Activated CD4-positive, alpha-beta T cell treated with anti-CD3 and anti-CD28 coated beads for 36 hours (primary cell): ENCODE measurements around the gene PCK2. TPM values are rescaled to one million over a fixed set of nuclear protein-coding genes. Genes with fewer than 3 reads are reported as not detected.
"Not testable (repeated sequence)": the region's sequence is repeated elsewhere in the genome, so short reads cannot be mapped to it uniquely, and the experiment has no call there.

Source experiments
- ATAC-seq: fragments of 200-7000 bp; cut with Tn5 transposase; one replicate; pipeline ENCODE4 v1.10.0; 2021; ENCODE audit warnings: mild to moderate bottlenecking, moderate library complexity
- CTCF ChIA-PET: fragments of 350-600 bp; sonication (Branson Sonifier 250); formaldehyde crosslinking; loops from one replicate; lab custom pipeline; 2021; ENCODE audit warnings: antibody characterized with exemption; lab: Charles Lee
- POLR2A ChIA-PET: fragments of 350-600 bp; sonication (Branson Sonifier 250); formaldehyde crosslinking; loops from one replicate; lab custom pipeline; 2021; ENCODE audit warnings: antibody characterized with exemption, inconsistent platforms; lab: Charles Lee
- DNase-seq: peaks from one replicate; pipeline ENCODE4 v3.0.0-alpha.2; 2020
- H3K27ac Mint-ChIP-seq: one replicate; pipeline ENCODE4 v1.8.0; 2021; ENCODE audit warnings: mixed read lengths
- H3K27me3 Mint-ChIP-seq: one replicate; pipeline ENCODE4 v1.8.0; 2021; ENCODE audit warnings: mixed read lengths
- H3K36me3 Mint-ChIP-seq: one replicate; pipeline ENCODE4 v1.8.0; 2021; ENCODE audit warnings: low read depth, mixed read lengths
- H3K4me1 Mint-ChIP-seq: one replicate; pipeline ENCODE4 v1.8.0; 2021; ENCODE audit warnings: mixed read lengths
- H3K4me3 Mint-ChIP-seq: one replicate; pipeline ENCODE4 v1.8.0; 2021; ENCODE audit warnings: mild to moderate bottlenecking, moderate library complexity, mixed read lengths
- H3K9me3 Mint-ChIP-seq: one replicate; pipeline ENCODE4 v1.8.0; 2021; ENCODE audit warnings: low read depth, mixed read lengths
- intact Hi-C, 2 experiments: fragments of 100-400 bp; cut with DNase I in 1 of 2; cut with micrococcal nuclease in 1 of 2; formaldehyde crosslinking; loops; one replicate each; pipeline versions ENCODE4 v1.14.2 to v1.15.1; 2022 to 2024; cut with DNase I, micrococcal nuclease
- total RNA-seq, 2 experiments: library from RNA; stranded (reverse); gene quantifications; one replicate each; pipeline ENCODE4 v1.2.3, GENCODE V29; 2021

The PCK2 gene
- total RNA-seq, 2 experiments from 2014 or later, result 101 to 115 TPM

DNA sequence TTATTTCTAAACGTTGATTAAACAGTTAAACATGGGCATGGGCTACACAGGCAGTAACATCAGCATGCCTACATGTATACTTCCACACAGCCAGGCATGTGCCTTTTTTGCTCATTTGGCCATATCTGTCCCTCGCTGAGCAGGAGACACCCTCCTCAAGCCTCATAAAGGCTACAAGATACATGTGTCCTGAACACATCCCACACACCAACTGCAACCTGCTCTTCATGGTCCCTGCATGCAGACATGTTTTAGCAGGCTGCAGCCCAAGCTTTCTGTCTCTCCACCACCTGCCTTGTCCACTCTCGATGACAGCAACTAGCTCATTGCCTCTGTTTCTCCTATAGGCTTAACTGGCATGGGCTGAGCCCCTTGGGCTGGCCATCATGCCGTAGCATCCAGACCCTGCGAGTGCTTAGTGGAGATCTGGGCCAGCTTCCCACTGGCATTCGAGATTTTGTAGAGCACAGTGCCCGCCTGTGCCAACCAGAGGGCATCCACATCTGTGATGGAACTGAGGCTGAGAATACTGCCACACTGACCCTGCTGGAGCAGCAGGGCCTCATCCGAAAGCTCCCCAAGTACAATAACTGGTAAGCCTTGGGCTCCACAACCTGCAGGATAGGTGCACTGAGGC lies 2.6 kb downstream of the PCK2 start:
- Mint-ChIP-seq H3K4me3 (peak overlapping the region; percentile 49), H3K4me1 (peaks cover 22% of the 10 kb centered on the region), H3K9me3 (no peaks in the 10 kb centered on the region), H3K27me3 (no peaks in the 10 kb centered on the region), H3K27ac (peak overlapping the region; percentile 53), H3K36me3 (peaks cover 46% of the 10 kb centered on the region)
- intact Hi-C loops, result no loop called here
- ChIA-PET POLR2A (interaction anchor here (0.6 kb wide), 1 partner anchor 555 kb away, joined by 3 read pairs; no protein-coding TSS in a partner anchor), CTCF (interaction anchor here (0.6 to 12.4 kb wide), 3 partner anchors 11 to 40 kb away, joined by 3 to 189 read pairs (median 124); no protein-coding TSS in a partner anchor)
- DNase-seq (no peak), ATAC-seq (no peak)

DNA sequence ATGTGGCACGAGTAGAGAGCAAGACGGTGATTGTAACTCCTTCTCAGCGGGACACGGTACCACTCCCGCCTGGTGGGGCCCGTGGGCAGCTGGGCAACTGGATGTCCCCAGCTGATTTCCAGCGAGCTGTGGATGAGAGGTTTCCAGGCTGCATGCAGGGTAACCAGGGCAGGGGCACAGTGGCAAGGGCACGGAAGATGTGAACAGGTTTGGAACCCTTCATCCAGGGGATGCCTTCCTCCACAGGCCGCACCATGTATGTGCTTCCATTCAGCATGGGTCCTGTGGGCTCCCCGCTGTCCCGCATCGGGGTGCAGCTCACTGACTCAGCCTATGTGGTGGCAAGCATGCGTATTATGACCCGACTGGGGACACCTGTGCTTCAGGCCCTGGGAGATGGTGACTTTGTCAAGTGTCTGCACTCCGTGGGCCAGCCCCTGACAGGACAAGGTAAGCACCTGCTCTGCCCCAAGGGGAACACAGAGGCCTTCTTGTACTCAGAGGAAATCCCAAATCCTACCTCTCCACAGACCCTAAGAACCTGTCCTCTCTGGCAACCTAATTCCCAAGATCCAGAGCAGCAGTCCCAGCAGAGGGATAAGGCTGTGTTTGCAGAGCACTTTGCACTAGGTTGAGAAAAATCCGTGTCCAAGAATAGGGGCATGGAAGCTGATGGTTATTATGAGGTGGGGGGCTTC lies 4.3 kb downstream of the PCK2 start:
- H3K27me3 Mint-ChIP-seq, result no peaks in the 10 kb centered on the region
- POLR2A ChIA-PET, result no interaction called here
- no peak overlapping the region for H3K27ac Mint-ChIP-seq
- no peak for ATAC-seq
- H3K4me3 Mint-ChIP-seq, result no peak overlapping the region
- H3K9me3 Mint-ChIP-seq, result no peaks in the 10 kb centered on the region
- H3K36me3 Mint-ChIP-seq, result peaks cover 59% of the 10 kb centered on the region
- peaks cover 18% of the 10 kb centered on the region for H3K4me1 Mint-ChIP-seq
- no peak for DNase-seq
- CTCF ChIA-PET, result interaction anchor here (12.4 kb wide), 1 partner anchor 9 kb away, joined by 189 read pairs; no protein-coding TSS in a partner anchor
- intact Hi-C loops, result no loop called here

DNA sequence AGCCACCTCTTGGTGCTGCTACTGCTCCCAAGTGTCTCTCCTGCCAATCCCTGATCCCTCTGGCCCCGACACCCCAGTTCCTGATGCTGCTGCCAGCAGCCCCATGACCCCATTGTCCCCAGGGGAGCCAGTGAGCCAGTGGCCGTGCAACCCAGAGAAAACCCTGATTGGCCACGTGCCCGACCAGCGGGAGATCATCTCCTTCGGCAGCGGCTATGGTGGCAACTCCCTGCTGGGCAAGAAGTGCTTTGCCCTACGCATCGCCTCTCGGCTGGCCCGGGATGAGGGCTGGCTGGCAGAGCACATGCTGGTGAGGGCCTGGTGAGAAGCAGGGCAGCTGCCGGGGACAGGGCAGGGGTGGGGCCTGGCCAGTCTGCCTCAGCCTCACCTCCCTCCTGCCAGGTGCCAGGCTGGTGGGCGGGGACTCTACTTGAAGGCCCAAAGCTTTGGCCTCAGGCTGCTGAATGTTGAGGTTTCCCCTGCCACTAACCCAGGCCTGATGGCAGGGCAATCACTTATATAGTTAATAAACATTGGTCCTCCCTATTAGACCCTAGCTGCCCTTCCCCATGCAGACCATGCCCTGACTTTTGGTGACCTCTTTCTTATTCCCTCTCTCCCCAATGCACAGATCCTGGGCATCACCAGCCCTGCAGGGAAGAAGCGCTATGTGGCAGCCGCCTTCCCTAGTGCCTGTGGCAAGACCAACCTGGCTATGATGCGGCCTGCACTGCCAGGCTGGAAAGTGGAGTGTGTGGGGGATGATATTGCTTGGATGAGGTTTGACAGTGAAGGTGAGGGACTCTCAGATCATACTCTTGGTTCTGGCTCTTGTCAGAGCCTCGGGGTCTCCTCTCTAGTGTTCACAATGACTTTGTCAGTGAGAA lies 5.1 kb downstream of the PCK2 start:
- ATAC-seq, result no peak
- no peaks in the 10 kb centered on the region for H3K27me3 Mint-ChIP-seq
- H3K4me1 Mint-ChIP-seq, result peaks cover 14% of the 10 kb centered on the region
- no peak overlapping the region for H3K27ac Mint-ChIP-seq
- no peak for DNase-seq
- no peak overlapping the region for H3K4me3 Mint-ChIP-seq
- H3K9me3 Mint-ChIP-seq, result no peaks in the 10 kb centered on the region
- H3K36me3 Mint-ChIP-seq, result peaks cover 63% of the 10 kb centered on the region
- ChIA-PET CTCF (interaction anchor here (12.4 kb wide), 1 partner anchor 8 kb away, joined by 189 read pairs; no protein-coding TSS in a partner anchor), POLR2A (no interaction called here)
- intact Hi-C loops, result no loop called here

DNA sequence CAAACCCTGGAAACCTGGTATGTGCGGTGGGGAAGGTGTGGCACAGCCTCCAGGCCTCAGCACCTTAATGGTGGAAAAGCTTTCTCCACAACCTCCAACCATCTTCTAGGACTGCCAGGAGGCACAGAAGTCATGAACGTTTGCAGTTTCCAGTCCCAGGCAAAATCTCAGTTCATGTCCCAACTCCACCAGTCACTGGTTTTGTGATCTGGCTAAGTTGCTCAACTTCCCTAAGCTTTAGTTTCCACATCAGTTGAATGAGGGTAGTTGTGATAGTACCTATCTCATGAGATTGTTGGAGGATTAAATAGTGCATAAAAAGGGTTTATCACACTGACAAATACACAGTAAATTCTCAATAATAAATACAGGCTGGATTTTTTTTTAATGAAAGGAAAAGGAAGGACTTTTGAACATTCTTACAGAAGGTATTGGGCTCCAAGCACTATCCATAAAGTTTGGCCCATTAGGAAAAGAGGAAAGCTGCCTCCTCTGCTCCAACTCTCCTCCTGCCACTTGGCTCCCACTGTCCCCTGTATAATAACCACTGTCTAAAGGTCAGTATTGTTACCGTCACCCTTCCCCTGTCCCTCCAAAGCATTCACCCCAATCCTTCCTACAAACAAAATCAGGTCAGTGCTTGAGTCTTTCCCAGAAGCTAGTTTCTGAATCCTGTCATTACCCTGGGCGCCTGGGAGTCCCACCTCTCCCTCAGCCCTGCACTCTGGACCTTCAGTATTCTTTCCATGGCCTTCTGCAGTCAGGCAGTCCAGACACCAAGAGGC lies 6.3 kb downstream of the PCK2 start:
- no peak overlapping the region for H3K27ac Mint-ChIP-seq
- no peak overlapping the region for H3K4me3 Mint-ChIP-seq
- H3K27me3 Mint-ChIP-seq, result no peaks in the 10 kb centered on the region
- POLR2A ChIA-PET, result no interaction called here
- CTCF ChIA-PET, result interaction anchor here (0.7 to 12.4 kb wide), 3 partner anchors 7 to 14 kb away, joined by 3 to 189 read pairs (median 4); no protein-coding TSS in a partner anchor
- DNase-seq, result no peak
- no peaks in the 10 kb centered on the region for H3K9me3 Mint-ChIP-seq
- intact Hi-C loops, result no loop called here
- ATAC-seq, result no peak
- peaks cover 63% of the 10 kb centered on the region for H3K36me3 Mint-ChIP-seq
- peaks cover 13% of the 10 kb centered on the region for H3K4me1 Mint-ChIP-seq

DNA sequence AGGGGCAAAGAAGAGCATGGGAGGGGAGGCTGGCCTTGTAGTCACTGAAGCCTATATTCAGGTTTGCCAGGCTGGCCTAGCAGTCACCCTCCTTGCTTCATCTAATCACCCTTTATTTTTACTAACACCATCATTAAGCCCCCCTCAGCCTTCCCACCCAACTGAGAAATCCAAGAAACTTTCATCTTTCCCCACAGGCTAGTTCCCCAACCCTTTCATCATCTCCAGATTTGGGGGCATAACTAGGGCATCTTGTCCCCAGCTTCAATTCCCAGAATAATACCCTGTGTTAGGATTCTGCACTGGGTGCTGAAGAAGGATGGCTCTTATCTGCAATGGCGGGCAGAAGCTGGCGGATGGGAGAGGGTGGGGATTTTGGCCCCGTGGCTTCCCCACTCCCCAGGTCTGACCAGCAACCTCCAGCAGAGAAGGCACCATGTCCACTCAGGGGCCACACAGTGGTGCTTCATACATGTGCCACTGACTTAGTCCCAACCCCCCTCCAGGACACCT lies 6.9 kb downstream of the PCK2 start:
- Mint-ChIP-seq H3K27ac (no peak overlapping the region), H3K4me1 (peaks cover 10% of the 10 kb centered on the region), H3K4me3 (no peak overlapping the region), H3K36me3 (peaks cover 58% of the 10 kb centered on the region), H3K27me3 (no peaks in the 10 kb centered on the region), H3K9me3 (no peaks in the 10 kb centered on the region)
- CTCF ChIA-PET, result interaction anchor here (0.7 to 1.0 kb wide), 2 partner anchors 8 to 14 kb away, joined by 3 to 4 read pairs; no protein-coding TSS in a partner anchor
- DNase-seq (no peak), ATAC-seq (no peak)
- POLR2A ChIA-PET, result no interaction called here
- intact Hi-C loops, result no loop called here

DNA sequence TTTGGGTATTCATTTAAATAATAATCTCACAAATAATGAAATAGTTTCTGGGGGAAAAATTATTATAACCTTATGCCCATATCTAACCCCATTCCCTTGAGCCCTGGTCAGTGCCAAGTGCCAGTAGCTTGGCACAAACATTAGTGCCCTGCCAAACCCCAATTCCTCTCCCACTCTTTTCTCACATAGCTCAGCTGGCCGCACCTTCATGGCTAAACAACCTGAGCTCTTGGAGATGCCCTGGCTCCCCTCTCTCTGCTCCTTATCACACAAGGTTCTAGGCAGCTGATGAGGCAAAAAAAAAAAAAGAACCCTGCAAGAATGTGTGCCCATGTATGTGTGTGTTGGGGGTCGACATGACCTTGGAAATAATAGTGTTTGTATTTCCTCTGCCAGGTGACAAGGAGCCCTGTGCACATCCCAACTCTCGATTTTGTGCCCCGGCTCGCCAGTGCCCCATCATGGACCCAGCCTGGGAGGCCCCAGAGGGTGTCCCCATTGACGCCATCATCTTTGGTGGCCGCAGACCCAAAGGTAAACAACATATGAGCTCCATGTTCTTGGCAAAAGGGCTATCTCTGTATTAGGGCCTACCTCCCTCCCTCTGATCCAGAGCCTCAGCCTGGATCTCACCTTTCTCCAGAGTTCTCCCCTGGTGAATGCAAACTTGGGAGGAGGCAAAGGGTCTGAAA lies 8.4 kb downstream of the PCK2 start:
- ATAC-seq (no peak), DNase-seq (no peak)
- no peak overlapping the region for H3K4me3 Mint-ChIP-seq
- peaks cover 5% of the 10 kb centered on the region for H3K4me1 Mint-ChIP-seq
- CTCF ChIA-PET, result interaction anchor here (0.8 to 1.1 kb wide), 2 partner anchors 10 to 16 kb away, joined by 3 read pairs; no protein-coding TSS in a partner anchor
- intact Hi-C loops, result no loop called here
- POLR2A ChIA-PET, result interaction anchor here (0.7 kb wide), 1 partner anchor 44 kb away, joined by 4 read pairs; no protein-coding TSS in a partner anchor
- H3K9me3 Mint-ChIP-seq, result no peaks in the 10 kb centered on the region
- no peaks in the 10 kb centered on the region for H3K27me3 Mint-ChIP-seq
- H3K36me3 Mint-ChIP-seq, result peaks cover 50% of the 10 kb centered on the region
- H3K27ac Mint-ChIP-seq, result no peak overlapping the region

DNA sequence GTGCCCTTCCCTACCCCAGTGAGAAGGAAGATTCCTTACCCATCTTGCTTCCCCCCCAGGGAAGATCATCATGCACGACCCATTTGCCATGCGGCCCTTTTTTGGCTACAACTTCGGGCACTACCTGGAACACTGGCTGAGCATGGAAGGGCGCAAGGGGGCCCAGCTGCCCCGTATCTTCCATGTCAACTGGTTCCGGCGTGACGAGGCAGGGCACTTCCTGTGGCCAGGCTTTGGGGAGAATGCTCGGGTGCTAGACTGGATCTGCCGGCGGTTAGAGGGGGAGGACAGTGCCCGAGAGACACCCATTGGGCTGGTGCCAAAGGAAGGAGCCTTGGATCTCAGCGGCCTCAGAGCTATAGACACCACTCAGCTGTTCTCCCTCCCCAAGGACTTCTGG lies 9.3 kb downstream of the PCK2 start:
- H3K9me3 Mint-ChIP-seq, result no peaks in the 10 kb centered on the region
- no peak overlapping the region for H3K27ac Mint-ChIP-seq
- peaks cover 10% of the 10 kb centered on the region for H3K4me1 Mint-ChIP-seq
- no peaks in the 10 kb centered on the region for H3K27me3 Mint-ChIP-seq
- no peak for ATAC-seq
- H3K36me3 Mint-ChIP-seq, result peaks cover 45% of the 10 kb centered on the region
- no peak overlapping the region for H3K4me3 Mint-ChIP-seq
- DNase-seq, result no peak
- ChIA-PET CTCF (interaction anchor here (1.2 to 7.8 kb wide), 2 partner anchors 9 to 39 kb away, joined by 3 to 189 read pairs; partner anchors contain the start of gene PCK2), POLR2A (no interaction called here)
- intact Hi-C loops, result no loop called here

DNA sequence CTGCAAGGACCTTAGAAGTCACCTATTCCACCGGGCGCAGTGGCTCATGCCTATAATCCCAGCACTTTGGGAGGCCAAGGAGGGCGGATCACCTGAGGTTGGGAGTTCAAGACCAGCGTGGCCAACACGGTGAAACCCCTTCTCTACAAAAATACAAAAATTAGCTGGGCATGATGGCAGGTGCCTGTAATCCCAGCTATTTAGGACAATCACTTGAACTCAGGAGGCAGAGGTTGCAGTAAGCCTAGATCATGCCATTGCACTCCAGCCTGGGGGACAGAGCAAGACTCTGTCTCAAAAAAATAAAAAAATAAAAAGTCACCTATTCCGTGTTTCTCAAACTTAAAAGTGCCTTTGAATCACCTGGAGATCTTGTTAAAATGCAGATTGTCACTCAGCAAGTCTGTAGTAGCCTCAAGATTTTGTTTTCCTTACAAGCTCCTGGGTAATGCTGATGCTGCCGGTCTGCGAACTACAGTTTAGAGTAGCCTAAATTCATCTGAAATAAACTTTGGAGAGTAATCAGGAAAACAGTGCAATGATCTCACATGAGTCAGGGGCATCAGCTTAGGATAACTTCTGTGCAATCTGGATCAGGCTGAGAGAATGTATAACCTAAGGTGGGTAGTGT lies 11.6 kb downstream of the PCK2 start:
- ChIA-PET CTCF (interaction anchor here (0.6 to 7.8 kb wide), 6 partner anchors 11 to 331 kb away, joined by 3 to 189 read pairs (median 5); partner anchors contain the start of gene PCK2), POLR2A (interaction anchor here (0.6 kb wide), 1 partner anchor 88 kb away, joined by 5 read pairs; no protein-coding TSS in a partner anchor)
- peak overlapping the region; percentile 72 for H3K27ac Mint-ChIP-seq
- peaks cover 21% of the 10 kb centered on the region for H3K4me1 Mint-ChIP-seq
- H3K27me3 Mint-ChIP-seq, ATAC-seq, H3K4me3 Mint-ChIP-seq, DNase-seq, H3K9me3 Mint-ChIP-seq, intact Hi-C loops: not testable (repeated sequence)
- peaks cover 31% of the 10 kb centered on the region for H3K36me3 Mint-ChIP-seq

DNA sequence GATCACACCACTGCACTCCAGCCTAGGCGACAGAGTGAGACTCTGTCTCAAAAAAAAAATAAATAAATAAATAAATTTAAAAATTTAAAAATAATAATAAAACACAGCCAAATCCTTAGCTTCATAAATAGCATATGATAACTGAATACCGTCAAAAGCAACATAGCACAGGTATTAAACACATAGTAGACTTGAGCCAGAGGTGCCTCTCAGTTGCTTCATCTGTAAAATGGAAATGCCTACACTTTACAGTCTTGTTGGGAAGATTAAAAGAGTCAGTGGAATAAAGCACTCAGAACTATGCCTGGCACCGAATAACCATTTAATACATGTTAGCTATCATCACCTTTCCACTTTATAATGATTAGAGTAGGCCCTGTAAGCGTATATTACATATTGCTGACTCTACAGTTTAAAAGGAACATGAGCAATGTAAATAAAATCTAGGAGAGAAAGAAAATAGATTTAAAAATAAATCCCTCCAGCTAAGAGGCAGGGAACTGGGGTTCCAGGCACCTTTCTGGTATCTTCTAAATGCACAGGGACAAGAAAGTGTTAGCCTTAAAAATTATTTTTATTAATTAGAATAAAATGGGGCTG lies 12.7 kb downstream of the PCK2 start:
- Mint-ChIP-seq H3K27me3 (no peaks in the 10 kb centered on the region), H3K4me3 (no peak overlapping the region), H3K36me3 (peaks cover 23% of the 10 kb centered on the region), H3K4me1 (peaks cover 22% of the 10 kb centered on the region), H3K27ac (no peak overlapping the region), H3K9me3 (no peaks in the 10 kb centered on the region)
- POLR2A ChIA-PET, result no interaction called here
- CTCF ChIA-PET, result interaction anchor here (0.6 to 7.8 kb wide), 13 partner anchors 10 to 480 kb away, joined by 3 to 189 read pairs (median 4); partner anchors contain the start of genes IRF9, PCK2 and PSME2
- intact Hi-C loops, result no loop called here
- no peak for ATAC-seq
- DNase-seq, result no peak
